GM06990 (cell line): Measurements from ENCODE around the gene GNAS.

Experiments used
- DNase-seq: peaks from one replicate; pipeline ENCODE4 v3.0.0-alpha.2; 2011; ENCODE audit not compliant: insufficient read length; ENCODE audit errors: extremely low read depth
- H3K27me3 ChIP-seq: replicated peaks from 2 replicates; pipeline ENCODE4 v1.6.0; 2011; ENCODE audit warnings: low read length; ENCODE audit not compliant: control insufficient read depth, insufficient read depth
- H3K36me3 ChIP-seq: 2 replicates; pipeline ENCODE4 v1.5.1; 2011; ENCODE audit warnings: low read length; ENCODE audit not compliant: control insufficient read depth, insufficient read depth
- H3K4me3 ChIP-seq: replicated peaks from 2 replicates; pipeline ENCODE4 v1.5.1; 2011; ENCODE audit warnings: low read depth, mild to moderate bottlenecking, control low read depth, low read length
- CTCF ChIP-seq: IDR thresholded peaks from 2 replicates; pipeline ENCODE4 v1.5.1; 2011; ENCODE audit warnings: low read length, control low read depth, mild to moderate bottlenecking, inconsistent platforms; ENCODE audit not compliant: insufficient read depth, poor library complexity, severe bottlenecking

The GNAS gene

GRCh38 chr20:58909585-58909984 is 57.1 kb downstream of the GNAS start:
- Histone ChIP-seq H3K27me3 (no peaks in the 10 kb centered on the region), H3K4me3 (no peak overlapping the region), H3K36me3 (peaks cover 29% of the 10 kb centered on the region)
- no peak for DNase-seq
- no peak for TF ChIP-seq CTCF

GRCh38 chr20:58910473-58910872 is 58.0 kb downstream of the GNAS start:
- Histone ChIP-seq H3K4me3 (no peak overlapping the region), H3K36me3 (peaks cover 25% of the 10 kb centered on the region), H3K27me3 (no peaks in the 10 kb centered on the region)
- no peak for DNase-seq
- no peak for TF ChIP-seq CTCF

GRCh38 chr20:58911309-58911708 is 58.8 kb downstream of the GNAS start:
- no peak overlapping the region for H3K4me3 ChIP-seq
- H3K27me3 ChIP-seq, result no peaks in the 10 kb centered on the region
- no peak for TF ChIP-seq CTCF
- DNase-seq, result no peak
- peaks cover 23% of the 10 kb centered on the region for H3K36me3 ChIP-seq

GRCh38 chr20:58911970-58912369 is 59.5 kb downstream of the GNAS start:
- no peak for TF ChIP-seq CTCF
- Histone ChIP-seq H3K27me3 (no peaks in the 10 kb centered on the region), H3K36me3 (peaks cover 23% of the 10 kb centered on the region), H3K4me3 (no peak overlapping the region)
- DNase-seq, result no peak

GRCh38 chr20:58913079-58913478 is 60.6 kb downstream of the GNAS start:
- TF ChIP-seq CTCF, result no peak
- H3K36me3 ChIP-seq, result peaks cover 23% of the 10 kb centered on the region
- DNase-seq, result no peak
- H3K4me3 ChIP-seq, result no peak overlapping the region
- H3K27me3 ChIP-seq, result no peaks in the 10 kb centered on the region

- no peak overlapping the region for H3K4me3 ChIP-seq
- no peaks in the 10 kb centered on the region for H3K27me3 ChIP-seq
Measured at GRCh38 chr20:58918621-58919020, 66.1 kb downstream of the GNAS start.

More at GRCh38 chr20:58918621-58919020, 66.1 kb downstream of the GNAS start:
- no peak for DNase-seq
- no peak for TF ChIP-seq CTCF
- no peaks in the 10 kb centered on the region for H3K36me3 ChIP-seq
